Sigmoid colon (tissue), 7 donors: Measurements from ENCODE around the gene EEFSEC. TPM values are rescaled to one million over a fixed set of nuclear protein-coding genes. Genes with fewer than 3 reads are reported as not detected.

Source experiments
- DNase-seq: peaks from one replicate; pipeline ENCODE4 v3.0.0-alpha.2; 2019
- H3K27ac ChIP-seq, 4 donors: fragments of 200-600 bp; sonication (generic); one replicate each; pipeline ENCODE4 v1.5.1; 2016 to 2019; ENCODE audit warnings: mild to moderate bottlenecking in 1 of 4
- H3K27me3 ChIP-seq, 3 donors: fragments of 200-600 bp; sonication (generic); one replicate each; pipeline ENCODE4 v1.5.1; 2019; ENCODE audit warnings: mild to moderate bottlenecking in 1 of 3
- H3K36me3 ChIP-seq, 4 donors: fragments of 200-600 bp; sonication (generic); one replicate each; pipeline ENCODE4 v1.5.1; 2016 to 2019
- H3K4me1 ChIP-seq, 4 donors: fragments of 200-600 bp; sonication (generic); one replicate each; pipeline ENCODE4 v1.5.1; 2017 to 2019
- H3K4me3 ChIP-seq, 4 donors: fragments of 200-600 bp; sonication (generic); one replicate each; pipeline ENCODE4 v1.5.1; 2017 to 2019; ENCODE audit warnings: mild to moderate bottlenecking in 2 of 4, moderate library complexity in 1 of 4
- H3K9me3 ChIP-seq, 4 donors: fragments of 200-600 bp in 3 of 4; sonication (generic) in 3 of 4; one replicate each; pipeline versions ENCODE4 v1.5.1 to v1.6.1; 2013 to 2019
- EP300 ChIP-seq, 4 donors: sonication (generic); formaldehyde crosslinking; IDR thresholded peaks; one replicate each; pipeline ENCODE4 v1.6.1; 2017; ENCODE audit warnings: antibody characterized with exemption in 4 of 4
- POLR2A ChIP-seq, 2 donors: fragments of 450-650 bp; IDR thresholded peaks; one replicate each; pipeline ENCODE4 v1.6.1; 2016; ENCODE audit warnings: antibody characterized with exemption in 2 of 2, mild to moderate bottlenecking in 2 of 2, moderate library complexity in 2 of 2
- POLR2AphosphoS5 ChIP-seq, 4 donors: sonication (generic); formaldehyde crosslinking; IDR thresholded peaks; one replicate each; pipeline ENCODE4 v1.6.1; 2017; ENCODE audit warnings: antibody characterized with exemption in 4 of 4
- WGBS, 2 donors: extraction: QIAGEN DNeasy Blood & Tissue Kit; methylation state at CpG; one replicate each; pipeline ENCODE4 v1.1.7; 2013; 5-methylcytosine and 5-hydroxymethylcytosine counted together
- intact Hi-C: fragments of 100-400 bp; cut with DNase I; formaldehyde crosslinking; loops from one replicate; pipeline ENCODE4 v1.15.1; 2023
- polyA plus RNA-seq, 3 donors: library from polyadenylated mRNA; stranded (reverse); fragments of 200-250 nt; gene quantifications; one replicate each; pipeline ENCODE4 v1.2.3, GENCODE V29; 2013
- total RNA-seq, 4 donors: library from RNA; depleted of rRNA; stranded (reverse); fragments of >200 nt; gene quantifications; one replicate each; pipeline ENCODE4 v1.1.0, GENCODE V29; 2016
- TF ChIP-seq, protein P1 (sequence below), 4 experiments: fragments of 450-650 bp in 3 of 4; fragments of 200-600 bp in 1 of 4; IDR thresholded peaks; one replicate each; pipeline ENCODE4 v1.5.1; 2016 to 2019; ENCODE audit warnings: antibody characterized with exemption in 4 of 4, mild to moderate bottlenecking in 3 of 4, moderate library complexity in 2 of 4
- donor health status: healthy with polysubstance abuse.
- donor health status: Bipolar disorder and iron deficiency.
- donor health status: healthy.

The EEFSEC gene
- total and polyA plus RNA-seq, 7 donors = 5.3 to 16.1 (median 12.2) TPM

GRCh38 chr3:128353991-128354687 is 200.9 kb downstream of the EEFSEC start:
- TF ChIP-seq POLR2AphosphoS5 (IDR thresholded peaks at IDR 0.05) = peak in 1 of 4 donors; percentile 11
- no peak for TF ChIP-seq EP300 (IDR thresholded peaks at IDR 0.05)
- no peak for TF ChIP-seq POLR2A (IDR thresholded peaks at IDR 0.05)
- TF ChIP-seq, protein P1, sequence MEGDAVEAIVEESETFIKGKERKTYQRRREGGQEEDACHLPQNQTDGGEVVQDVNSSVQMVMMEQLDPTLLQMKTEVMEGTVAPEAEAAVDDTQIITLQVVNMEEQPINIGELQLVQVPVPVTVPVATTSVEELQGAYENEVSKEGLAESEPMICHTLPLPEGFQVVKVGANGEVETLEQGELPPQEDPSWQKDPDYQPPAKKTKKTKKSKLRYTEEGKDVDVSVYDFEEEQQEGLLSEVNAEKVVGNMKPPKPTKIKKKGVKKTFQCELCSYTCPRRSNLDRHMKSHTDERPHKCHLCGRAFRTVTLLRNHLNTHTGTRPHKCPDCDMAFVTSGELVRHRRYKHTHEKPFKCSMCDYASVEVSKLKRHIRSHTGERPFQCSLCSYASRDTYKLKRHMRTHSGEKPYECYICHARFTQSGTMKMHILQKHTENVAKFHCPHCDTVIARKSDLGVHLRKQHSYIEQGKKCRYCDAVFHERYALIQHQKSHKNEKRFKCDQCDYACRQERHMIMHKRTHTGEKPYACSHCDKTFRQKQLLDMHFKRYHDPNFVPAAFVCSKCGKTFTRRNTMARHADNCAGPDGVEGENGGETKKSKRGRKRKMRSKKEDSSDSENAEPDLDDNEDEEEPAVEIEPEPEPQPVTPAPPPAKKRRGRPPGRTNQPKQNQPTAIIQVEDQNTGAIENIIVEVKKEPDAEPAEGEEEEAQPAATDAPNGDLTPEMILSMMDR (IDR thresholded peaks at IDR 0.05) = no peak
- intact Hi-C loops = no loop called here
- Histone ChIP-seq H3K4me1 (peaks cover 0 to 25% (median 19%) of the 10 kb centered on the region in 4 donors), H3K27ac (peak overlapping the region in 2 of 4 donors; percentile 46 to 49), H3K36me3 (peaks cover 0 to 8% (median 0%) of the 10 kb centered on the region in 4 donors), H3K9me3 (no peaks in the 10 kb centered on the region), H3K4me3 (no peak overlapping the region), H3K27me3 (no peaks in the 10 kb centered on the region)
- peak; percentile 25 for DNase-seq
- 80 to 88% methylated on average over 10 of the region's 10 CpGs for WGBS, 2 donors

DNA sequence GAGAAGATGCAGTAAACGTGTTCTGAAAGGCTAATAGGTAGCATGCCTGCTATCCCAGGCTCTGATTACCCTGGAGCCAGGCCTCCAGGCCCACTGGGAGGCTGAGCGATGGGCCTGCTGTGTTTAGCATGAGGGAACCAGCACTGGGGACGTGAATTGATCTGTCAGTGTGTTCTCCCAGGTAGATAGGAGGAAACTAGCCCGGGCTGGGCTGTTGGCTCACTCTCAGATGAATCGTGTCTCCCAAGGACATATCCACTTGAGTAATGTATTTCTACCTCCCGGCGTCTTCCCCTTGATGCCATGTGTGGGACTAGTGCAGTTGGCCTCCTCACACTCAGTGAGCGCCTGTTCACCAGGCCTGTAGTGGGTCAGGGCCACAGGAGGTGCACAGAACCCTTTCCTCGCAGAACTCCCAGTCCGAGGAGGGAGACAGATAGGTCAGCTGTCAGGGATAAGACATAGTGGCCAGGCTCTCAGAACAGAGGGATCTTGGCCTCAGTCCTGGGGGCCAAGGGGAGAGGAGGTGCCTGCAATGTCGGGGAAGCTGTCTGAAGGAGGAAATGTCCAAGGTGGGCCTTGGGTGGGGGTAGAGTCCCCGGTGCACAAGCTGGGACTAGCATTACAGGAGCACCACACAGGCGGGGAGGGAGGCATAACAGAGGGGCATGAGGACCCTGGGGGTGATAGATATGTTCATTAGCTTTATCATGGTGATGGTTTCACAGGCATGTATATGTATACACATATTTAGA is 201.7 kb downstream of the EEFSEC start:
- 85 to 86% methylated on average over 13 of the region's 13 CpGs for whole genome bisulfite sequencing, 2 donors
- Histone ChIP-seq H3K27me3 (no peaks in the 10 kb centered on the region), H3K9me3 (no peaks in the 10 kb centered on the region), H3K27ac (peak overlapping the region in 2 of 4 donors; percentile 46 to 49), H3K36me3 (peaks cover 0 to 8% (median 0%) of the 10 kb centered on the region in 4 donors), H3K4me1 (peaks cover 0 to 25% (median 19%) of the 10 kb centered on the region in 4 donors), H3K4me3 (no peak overlapping the region)
- peak; percentile 52 for DNase-seq
- intact Hi-C loops = no loop called here
- no peak for TF ChIP-seq POLR2AphosphoS5 (IDR thresholded peaks at IDR 0.05)
- no peak for TF ChIP-seq POLR2A (IDR thresholded peaks at IDR 0.05)
- TF ChIP-seq EP300 (IDR thresholded peaks at IDR 0.05) = no peak
- TF ChIP-seq, protein P1 (IDR thresholded peaks at IDR 0.05) = no peak

DNA sequence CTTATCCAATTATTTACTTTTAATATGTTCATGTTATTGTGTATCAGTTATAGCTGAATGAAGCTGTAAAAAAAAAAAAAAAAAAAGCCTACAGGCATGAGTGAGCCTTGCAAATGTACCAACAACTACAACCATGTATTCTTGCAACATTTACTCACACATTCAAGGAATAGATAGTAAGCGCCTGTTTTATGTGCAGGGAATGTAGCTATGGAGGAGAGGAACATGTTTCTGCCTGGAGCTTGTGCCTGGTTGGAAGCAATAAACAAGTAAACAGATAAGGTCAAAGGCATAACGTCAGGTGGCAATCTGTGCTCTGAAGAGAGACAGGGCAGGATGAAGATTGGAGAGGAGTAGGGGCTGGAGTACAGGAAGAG is 202.2 kb downstream of the EEFSEC start:
- H3K9me3 ChIP-seq = no peaks in the 10 kb centered on the region
- no peak overlapping the region for H3K4me3 ChIP-seq
- intact Hi-C loops = no loop called here
- no peak for TF ChIP-seq POLR2AphosphoS5 (IDR thresholded peaks at IDR 0.05)
- TF ChIP-seq, protein P1 (IDR thresholded peaks at IDR 0.05) = no peak
- no peak for TF ChIP-seq POLR2A (IDR thresholded peaks at IDR 0.05)
- no peak for TF ChIP-seq EP300 (IDR thresholded peaks at IDR 0.05)
- no peaks in the 10 kb centered on the region for H3K27me3 ChIP-seq
- DNase-seq = no peak
- peaks cover 0 to 25% (median 19%) of the 10 kb centered on the region in 4 donors for H3K4me1 ChIP-seq
- WGBS, 2 donors = 80 to 89% methylated on average over 2 of the region's 2 CpGs
- H3K36me3 ChIP-seq = peaks cover 0 to 8% (median 0%) of the 10 kb centered on the region in 4 donors
- H3K27ac ChIP-seq = no peak overlapping the region

DNA sequence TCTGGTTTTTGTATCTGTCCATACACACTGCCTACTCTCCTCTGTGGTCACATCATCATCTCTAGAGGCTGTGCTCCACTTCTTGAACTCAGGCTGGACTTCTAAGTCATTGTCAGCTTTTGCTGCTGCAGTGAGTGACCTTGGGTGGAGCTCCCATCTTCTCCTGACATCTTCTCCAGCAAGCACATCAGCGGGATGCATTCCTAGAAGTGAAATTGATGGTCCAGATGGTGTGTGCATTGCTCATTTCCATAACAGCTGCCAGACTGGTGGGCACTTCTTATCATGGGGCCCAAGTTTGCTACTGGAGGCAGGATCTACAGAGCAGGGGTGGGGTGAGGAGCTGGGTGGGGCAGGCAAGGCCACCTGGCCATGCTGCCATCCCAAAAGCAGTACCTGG is 203.5 kb downstream of the EEFSEC start:
- H3K36me3 ChIP-seq = peaks cover 0 to 8% (median 0%) of the 10 kb centered on the region in 4 donors
- no peak overlapping the region for H3K4me3 ChIP-seq
- no peaks in the 10 kb centered on the region for H3K9me3 ChIP-seq
- H3K27me3 ChIP-seq = no peaks in the 10 kb centered on the region
- DNase-seq = peak; percentile 9
- no peak overlapping the region for H3K27ac ChIP-seq
- TF ChIP-seq EP300 (IDR thresholded peaks at IDR 0.05) = no peak
- no peak for TF ChIP-seq POLR2AphosphoS5 (IDR thresholded peaks at IDR 0.05)
- TF ChIP-seq, protein P1 (IDR thresholded peaks at IDR 0.05) = no peak
- TF ChIP-seq POLR2A (IDR thresholded peaks at IDR 0.05) = no peak
- intact Hi-C loops = no loop called here
- peaks cover 0 to 25% (median 19%) of the 10 kb centered on the region in 4 donors for H3K4me1 ChIP-seq
- 65 to 84% methylated on average over 1 of the region's 1 CpG for WGBS, 2 donors
